Measurements from ENCODE around the gene FBXO31.
"Not testable (repeated sequence)": the region's sequence is repeated elsewhere in the genome, so short reads cannot be mapped to it uniquely, and the experiment has no call there.

- TF ChIP-seq, protein P1, sequence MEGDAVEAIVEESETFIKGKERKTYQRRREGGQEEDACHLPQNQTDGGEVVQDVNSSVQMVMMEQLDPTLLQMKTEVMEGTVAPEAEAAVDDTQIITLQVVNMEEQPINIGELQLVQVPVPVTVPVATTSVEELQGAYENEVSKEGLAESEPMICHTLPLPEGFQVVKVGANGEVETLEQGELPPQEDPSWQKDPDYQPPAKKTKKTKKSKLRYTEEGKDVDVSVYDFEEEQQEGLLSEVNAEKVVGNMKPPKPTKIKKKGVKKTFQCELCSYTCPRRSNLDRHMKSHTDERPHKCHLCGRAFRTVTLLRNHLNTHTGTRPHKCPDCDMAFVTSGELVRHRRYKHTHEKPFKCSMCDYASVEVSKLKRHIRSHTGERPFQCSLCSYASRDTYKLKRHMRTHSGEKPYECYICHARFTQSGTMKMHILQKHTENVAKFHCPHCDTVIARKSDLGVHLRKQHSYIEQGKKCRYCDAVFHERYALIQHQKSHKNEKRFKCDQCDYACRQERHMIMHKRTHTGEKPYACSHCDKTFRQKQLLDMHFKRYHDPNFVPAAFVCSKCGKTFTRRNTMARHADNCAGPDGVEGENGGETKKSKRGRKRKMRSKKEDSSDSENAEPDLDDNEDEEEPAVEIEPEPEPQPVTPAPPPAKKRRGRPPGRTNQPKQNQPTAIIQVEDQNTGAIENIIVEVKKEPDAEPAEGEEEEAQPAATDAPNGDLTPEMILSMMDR (IDR thresholded peaks at IDR 0.05): not testable (repeated sequence)
- TF ChIP-seq POLR2A (IDR thresholded peaks at IDR 0.05): not testable (repeated sequence)
Observed at GRCh38 chr16:87379312-87379752, 4.2 kb downstream of the FBXO31 start.

Data from ovary (tissue), 3 donors.